ENCODE data around the gene ZNF598.

DNA sequence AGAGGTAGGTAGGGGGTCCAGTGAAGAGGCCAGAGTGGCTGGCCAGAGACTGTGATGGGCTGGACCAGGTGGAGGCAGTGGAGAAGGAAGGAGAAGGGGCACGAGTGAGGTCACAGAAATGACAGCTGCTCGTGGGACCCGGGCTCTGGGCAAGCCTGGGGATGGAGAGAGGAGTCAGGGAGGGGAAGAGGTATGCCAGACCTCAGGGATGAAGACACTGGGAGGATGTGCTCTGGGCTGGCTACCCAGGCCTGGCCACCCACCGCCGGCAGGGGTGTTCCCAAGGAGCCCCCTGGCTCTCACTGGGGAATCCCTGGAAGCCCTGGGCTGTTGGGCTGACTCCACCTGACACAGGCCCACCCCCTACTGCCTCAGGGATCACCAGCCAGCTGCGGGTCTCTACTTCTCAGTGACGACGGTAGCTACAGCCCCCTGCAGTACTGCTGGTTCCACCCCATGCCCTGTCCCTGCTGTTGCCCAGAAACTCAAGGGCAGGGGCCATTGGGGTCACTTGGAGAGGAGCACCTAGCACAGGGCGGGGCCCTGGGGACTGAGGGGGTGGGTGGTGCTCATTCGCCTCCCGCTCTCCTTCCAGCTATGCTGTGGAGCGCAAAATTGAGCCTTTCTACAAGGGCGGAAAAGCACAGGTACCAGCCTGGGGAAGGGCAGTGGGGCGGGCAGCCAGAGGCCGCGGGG lies 36.0 kb downstream of the ZNF598 start:
- TF ChIP-seq CTCF (IDR thresholded peaks at IDR 0.05) (no peak), POLR2A (IDR thresholded peaks at IDR 0.05) (no peak)

All from testis (tissue), 2 donors.